DND-41 (cell line): ENCODE results near the gene MCL1.

Source experiments
- ATAC-seq: fragments of 200-7000 bp; cut with Tn5 transposase; 3 replicates; pipeline ENCODE4 v1.9.1; 2021; ENCODE audit warnings: low read depth; ENCODE audit not compliant: insufficient read depth
- DNase-seq: peaks from one replicate; pipeline ENCODE4 v3.0.0-alpha.2; 2020
- H2AFZ ChIP-seq: 2 replicates; pipeline ENCODE4 v1.6.0; 2012; ENCODE audit warnings: low read depth, low read length
- H3K27ac ChIP-seq: 2 replicates; pipeline ENCODE4 v1.5.1; 2012; ENCODE audit warnings: low read length, inconsistent platforms
- H3K27me3 ChIP-seq: fragments of 200-600 bp; sonication (generic); 2 replicates; pipeline ENCODE4 v1.6.0; 2012; ENCODE audit warnings: low read length, mild to moderate bottlenecking, inconsistent platforms; ENCODE audit not compliant: insufficient read depth, poor library complexity
- H3K36me3 ChIP-seq: 2 replicates; pipeline ENCODE4 v1.5.1; 2012; ENCODE audit warnings: low read length, inconsistent platforms; ENCODE audit not compliant: insufficient read depth
- H3K4me1 ChIP-seq: 2 replicates; pipeline ENCODE4 v1.5.1; 2012; ENCODE audit warnings: mild to moderate bottlenecking, low read length; ENCODE audit not compliant: insufficient read depth
- H3K4me2 ChIP-seq: 2 replicates; pipeline ENCODE4 v1.6.0; 2012; ENCODE audit warnings: mild to moderate bottlenecking, moderate library complexity, low read length, inconsistent platforms; ENCODE audit not compliant: insufficient read depth
- H3K4me3 ChIP-seq, 2 experiments: fragments of 200-600 bp in 1 of 2; shearing (Covaris generic) in 1 of 2; 2 replicates each; pipeline ENCODE4 v1.5.1; 2012 to 2016; ENCODE audit warnings: inconsistent platforms in 2 of 2, low read length in 2 of 2, mild to moderate bottlenecking in 2 of 2, low read depth in 1 of 2, moderate library complexity in 1 of 2
- H3K79me2 ChIP-seq: 2 replicates; pipeline ENCODE4 v1.6.0; 2012; ENCODE audit warnings: low read length, inconsistent platforms; ENCODE audit not compliant: insufficient read depth
- H3K9ac ChIP-seq: 2 replicates; pipeline ENCODE4 v1.6.0; 2012; ENCODE audit warnings: low read depth, mild to moderate bottlenecking, inconsistent platforms, low read length, moderate library complexity
- H3K9me3 ChIP-seq: 2 replicates; pipeline ENCODE4 v1.5.1; 2012; ENCODE audit warnings: low read length, moderate library complexity, mild to moderate bottlenecking, inconsistent platforms; ENCODE audit not compliant: insufficient read depth, severe bottlenecking
- H4K20me1 ChIP-seq: 2 replicates; pipeline ENCODE4 v1.6.0; 2012; ENCODE audit warnings: low read length; ENCODE audit not compliant: insufficient read depth
- EZH2 ChIP-seq: IDR thresholded peaks from 3 replicates; pipeline ENCODE4 v1.6.1; 2012; ENCODE audit warnings: borderline replicate concordance, low read depth, mild to moderate bottlenecking, moderate library complexity, low read length, inconsistent platforms; ENCODE audit not compliant: severe bottlenecking
- TF ChIP-seq, protein P1 (sequence below): IDR thresholded peaks from 2 replicates; pipeline ENCODE4 v1.5.1; 2012; ENCODE audit warnings: borderline replicate concordance, low read length, moderate library complexity, mild to moderate bottlenecking; ENCODE audit not compliant: poor library complexity, severe bottlenecking; ENCODE audit errors: extremely low read depth

MCL1 gene

DNA sequence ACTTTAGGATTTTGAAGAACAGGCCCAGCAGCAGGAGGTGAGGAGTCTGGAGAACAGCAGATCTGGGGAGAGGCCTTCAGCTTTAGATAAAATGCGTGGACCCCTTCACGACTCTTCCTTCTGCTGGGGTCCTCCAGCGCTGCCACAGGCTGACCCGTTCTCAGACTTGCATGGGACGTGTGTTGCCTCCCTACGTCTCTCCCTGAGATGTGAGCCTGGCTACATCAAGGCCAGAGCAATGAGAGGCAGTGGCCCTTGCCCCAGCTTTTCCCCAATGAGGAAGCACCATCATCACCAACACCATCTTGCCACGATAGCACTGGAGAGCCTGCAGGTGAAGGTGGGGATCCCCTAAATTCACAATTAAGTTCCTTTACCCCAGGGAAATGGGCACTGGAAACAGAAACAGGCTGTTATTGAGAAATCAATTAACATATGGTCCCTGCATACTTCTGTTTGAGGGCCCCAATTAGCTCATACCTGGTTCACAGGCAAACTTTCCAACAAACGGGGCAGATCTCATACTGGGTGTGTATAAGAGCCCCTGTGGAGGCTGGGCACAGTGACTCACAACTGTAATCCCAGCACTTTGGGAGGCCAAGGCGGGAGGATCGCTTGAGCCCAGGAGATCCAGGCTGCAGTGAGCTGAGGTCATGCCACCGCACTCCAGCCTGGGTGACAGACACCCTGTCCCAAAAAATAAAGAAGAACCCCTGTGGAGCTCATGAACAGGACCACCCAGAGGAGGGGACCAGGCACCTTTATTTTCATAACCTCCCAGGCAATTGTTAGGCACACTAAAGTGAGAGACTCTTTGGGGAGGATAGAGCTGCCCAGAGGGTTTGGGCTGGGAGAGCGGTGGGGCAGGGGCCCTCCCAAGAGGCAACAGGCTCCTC is 42.3 kb downstream of the MCL1 start:
- H3K4me1 ChIP-seq: no peaks in the 10 kb centered on the region
- DNase-seq: no peak
- no peaks in the 10 kb centered on the region for H3K79me2 ChIP-seq
- TF ChIP-seq, protein P1, sequence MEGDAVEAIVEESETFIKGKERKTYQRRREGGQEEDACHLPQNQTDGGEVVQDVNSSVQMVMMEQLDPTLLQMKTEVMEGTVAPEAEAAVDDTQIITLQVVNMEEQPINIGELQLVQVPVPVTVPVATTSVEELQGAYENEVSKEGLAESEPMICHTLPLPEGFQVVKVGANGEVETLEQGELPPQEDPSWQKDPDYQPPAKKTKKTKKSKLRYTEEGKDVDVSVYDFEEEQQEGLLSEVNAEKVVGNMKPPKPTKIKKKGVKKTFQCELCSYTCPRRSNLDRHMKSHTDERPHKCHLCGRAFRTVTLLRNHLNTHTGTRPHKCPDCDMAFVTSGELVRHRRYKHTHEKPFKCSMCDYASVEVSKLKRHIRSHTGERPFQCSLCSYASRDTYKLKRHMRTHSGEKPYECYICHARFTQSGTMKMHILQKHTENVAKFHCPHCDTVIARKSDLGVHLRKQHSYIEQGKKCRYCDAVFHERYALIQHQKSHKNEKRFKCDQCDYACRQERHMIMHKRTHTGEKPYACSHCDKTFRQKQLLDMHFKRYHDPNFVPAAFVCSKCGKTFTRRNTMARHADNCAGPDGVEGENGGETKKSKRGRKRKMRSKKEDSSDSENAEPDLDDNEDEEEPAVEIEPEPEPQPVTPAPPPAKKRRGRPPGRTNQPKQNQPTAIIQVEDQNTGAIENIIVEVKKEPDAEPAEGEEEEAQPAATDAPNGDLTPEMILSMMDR: no peak
- no peak for TF ChIP-seq EZH2
- H3K9me3 ChIP-seq: no peaks in the 10 kb centered on the region
- H4K20me1 ChIP-seq: no peaks in the 10 kb centered on the region
- no peak overlapping the region for H3K4me2 ChIP-seq
- H3K9ac ChIP-seq: no peak overlapping the region
- no peaks in the 10 kb centered on the region for H3K27me3 ChIP-seq
- H3K36me3 ChIP-seq: no peaks in the 10 kb centered on the region
- H3K4me3 ChIP-seq: no peak overlapping the region
- ATAC-seq: no peak
- H3K27ac ChIP-seq: no peak overlapping the region
- no peak overlapping the region for H2AFZ ChIP-seq

DNA sequence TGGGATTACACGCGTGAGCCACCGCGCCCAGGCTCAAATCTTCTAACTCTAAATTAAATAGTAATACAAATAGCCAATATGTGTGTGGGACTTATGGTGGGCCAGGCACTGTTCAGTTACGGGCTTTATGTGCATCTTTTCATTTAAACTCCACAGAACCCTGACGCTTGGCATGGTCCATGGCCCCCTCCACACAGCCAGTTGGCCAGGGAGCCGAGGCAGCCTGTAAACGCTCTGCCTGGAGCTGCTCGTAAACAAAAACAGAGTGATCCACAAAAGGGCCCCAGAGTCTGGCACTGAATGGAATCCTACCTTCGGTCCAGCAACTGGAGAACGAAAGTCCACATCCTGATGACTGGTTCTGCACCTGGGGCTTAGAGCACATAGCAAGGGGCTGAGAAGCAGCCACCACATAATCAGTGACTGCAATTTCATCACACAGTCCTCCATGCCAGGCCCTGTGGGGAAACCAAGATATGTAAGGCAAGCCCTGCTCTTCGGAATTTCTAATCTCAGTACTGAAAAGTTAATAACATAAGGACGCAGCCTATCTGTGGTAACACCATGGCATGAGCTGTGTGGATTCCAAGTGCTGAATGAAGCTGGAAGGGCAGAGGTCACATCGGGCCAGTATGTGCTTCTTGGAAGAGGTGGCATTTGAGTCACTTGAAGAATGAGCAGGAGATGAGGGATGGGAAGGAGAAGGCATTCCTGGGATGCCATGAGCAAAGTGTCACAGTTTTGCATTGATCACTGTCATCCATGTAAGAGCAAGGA is 43.7 kb downstream of the MCL1 start:
- Histone ChIP-seq H3K27ac (no peak overlapping the region), H3K4me3 (no peak overlapping the region), H3K9me3 (no peaks in the 10 kb centered on the region), H3K79me2 (no peaks in the 10 kb centered on the region), H3K4me1 (no peaks in the 10 kb centered on the region), H3K27me3 (no peaks in the 10 kb centered on the region), H3K9ac (no peak overlapping the region), H4K20me1 (no peaks in the 10 kb centered on the region), H3K4me2 (no peak overlapping the region), H3K36me3 (no peaks in the 10 kb centered on the region), H2AFZ (no peak overlapping the region)
- TF ChIP-seq EZH2: no peak
- TF ChIP-seq, protein P1: no peak
- no peak for DNase-seq
- ATAC-seq: no peak

DNA sequence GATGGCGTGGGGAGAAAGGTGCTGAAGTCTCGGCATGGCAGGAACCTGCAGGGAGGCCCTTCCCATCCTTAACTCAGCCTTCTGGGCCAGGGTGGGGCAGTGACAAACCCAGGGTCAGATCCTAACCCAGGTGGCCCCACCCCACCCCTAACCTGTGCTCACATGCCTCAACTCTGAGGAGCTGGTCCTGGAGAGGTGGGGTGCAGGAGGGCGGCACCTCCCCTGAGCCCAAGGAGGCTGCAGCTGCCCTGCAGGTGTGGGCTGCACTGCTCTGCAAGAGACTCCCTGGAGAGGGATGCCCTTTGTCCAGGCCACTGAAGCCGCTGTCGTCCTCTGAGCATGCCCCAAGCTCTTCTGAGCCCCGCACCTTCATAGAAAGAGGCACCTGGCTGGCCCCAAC is 45.4 kb downstream of the MCL1 start:
- no peak overlapping the region for H2AFZ ChIP-seq

More for the DNA sequence above, 45.4 kb downstream of the MCL1 start:
- Histone ChIP-seq H4K20me1 (no peaks in the 10 kb centered on the region), H3K9ac (no peak overlapping the region), H3K4me2 (no peak overlapping the region), H3K79me2 (no peaks in the 10 kb centered on the region), H3K9me3 (no peaks in the 10 kb centered on the region), H3K27ac (no peak overlapping the region), H3K27me3 (no peaks in the 10 kb centered on the region), H3K36me3 (no peaks in the 10 kb centered on the region), H3K4me1 (no peaks in the 10 kb centered on the region), H3K4me3 (no peak overlapping the region)
- ATAC-seq (no peak), DNase-seq (no peak)
- TF ChIP-seq, protein P1: no peak
- no peak for TF ChIP-seq EZH2
